Fibroblast of skin of back (primary cell): ENCODE data around the gene TTLL12.

ENCODE experiments used
- DNase-seq: peaks from one replicate; pipeline ENCODE4 v3.0.0-alpha.2; 2013

TTLL12 gene

DNA sequence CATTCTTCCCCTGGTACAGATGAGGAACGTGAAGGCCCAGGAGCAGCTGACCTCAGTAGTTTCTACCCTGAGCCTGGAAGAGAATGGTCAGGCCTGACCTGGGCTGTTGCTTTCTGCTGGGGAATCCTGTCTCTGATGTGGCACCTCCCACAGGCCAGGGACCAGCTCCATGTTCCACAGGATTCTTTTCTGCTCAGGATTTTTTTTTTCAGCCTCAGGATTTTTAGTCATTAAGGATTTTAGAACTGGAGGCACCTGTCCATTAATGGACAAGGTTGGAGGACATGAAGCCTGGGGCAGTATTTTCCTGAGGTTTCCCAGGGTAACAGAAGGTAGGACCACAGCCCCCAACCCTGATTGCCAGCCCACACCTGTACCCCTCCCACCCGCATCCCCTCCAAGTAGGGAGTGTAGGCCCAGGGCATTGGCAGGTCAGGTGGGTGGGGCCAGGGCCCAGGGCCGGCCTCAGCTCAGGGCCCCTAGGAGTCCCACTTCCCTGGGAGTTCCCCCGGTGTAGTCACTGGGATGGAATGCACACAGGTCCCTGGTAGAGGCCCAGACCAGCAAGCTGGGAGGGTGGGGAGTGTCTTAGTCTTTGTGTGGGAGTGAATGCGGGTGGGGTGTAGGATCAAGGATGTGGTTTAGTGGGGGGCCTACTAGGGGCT lies 60.3 kb downstream of the TTLL12 start:
- DNase-seq = peak; percentile 85

DNA sequence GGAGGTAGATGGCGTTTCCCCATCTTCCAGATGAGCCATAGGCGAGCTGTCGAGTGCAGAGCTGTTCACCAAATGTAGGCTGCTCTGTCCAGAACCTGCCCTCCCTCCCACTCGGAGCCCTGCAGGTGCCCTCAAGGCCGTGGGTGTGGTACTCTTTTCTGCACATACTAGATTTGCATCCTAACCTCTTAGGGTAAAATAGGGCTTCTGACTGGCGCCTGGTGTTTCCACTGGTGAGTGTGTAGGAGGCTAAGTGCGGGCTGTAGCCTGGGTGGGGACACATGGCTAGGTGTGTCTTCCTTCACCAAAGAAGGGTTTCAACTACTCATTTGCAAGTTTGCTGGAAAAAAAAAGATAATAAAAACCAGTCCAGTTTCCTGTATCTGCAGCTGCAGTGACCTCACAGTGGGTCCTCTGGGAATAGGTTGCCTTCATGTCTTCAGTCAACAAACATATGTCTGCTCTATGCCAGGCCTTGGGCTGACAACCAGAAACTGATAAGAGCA lies 67.9 kb downstream of the TTLL12 start:
- DNase-seq = no peak

DNA sequence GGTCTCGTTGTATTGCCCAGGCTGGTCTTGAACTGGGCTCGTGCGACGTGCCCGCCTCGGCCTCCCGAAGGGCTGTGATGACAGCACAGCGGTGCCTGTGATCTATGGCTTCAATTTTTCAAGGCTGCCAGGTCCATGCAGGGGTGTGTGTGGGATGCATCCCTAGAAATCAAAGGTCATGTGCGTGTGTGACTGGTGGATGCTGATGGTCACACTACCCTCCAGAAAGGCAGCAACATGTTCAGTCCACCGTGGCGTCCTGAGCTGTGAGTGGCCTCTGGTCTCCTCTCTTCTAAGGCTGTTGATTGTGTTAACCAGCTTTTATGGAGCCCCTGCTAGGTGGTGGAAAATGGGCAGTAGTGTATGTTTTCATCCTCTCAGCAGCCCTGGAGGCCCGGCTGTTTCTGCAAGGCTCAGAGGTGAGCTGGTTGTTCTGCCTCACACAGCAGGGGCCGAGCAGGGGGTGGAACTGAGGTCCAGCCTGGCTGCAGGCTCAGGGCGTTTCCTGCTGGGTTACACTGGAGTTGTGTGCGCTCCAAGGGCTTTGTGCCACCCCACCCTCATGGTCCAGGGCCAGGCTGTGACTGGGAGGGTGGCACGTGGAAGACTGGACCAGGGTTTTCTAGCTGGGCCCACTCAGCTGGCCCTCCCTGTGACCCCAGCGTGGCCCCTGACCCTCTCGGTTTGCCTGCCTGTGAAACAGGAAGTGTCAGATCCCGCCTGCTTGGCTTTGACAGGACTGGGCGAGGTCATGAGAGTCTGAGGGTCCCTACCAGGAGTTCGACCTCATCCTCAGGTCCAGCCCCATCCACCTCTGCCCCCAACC lies 68.7 kb downstream of the TTLL12 start:
- DNase-seq = no peak

DNA sequence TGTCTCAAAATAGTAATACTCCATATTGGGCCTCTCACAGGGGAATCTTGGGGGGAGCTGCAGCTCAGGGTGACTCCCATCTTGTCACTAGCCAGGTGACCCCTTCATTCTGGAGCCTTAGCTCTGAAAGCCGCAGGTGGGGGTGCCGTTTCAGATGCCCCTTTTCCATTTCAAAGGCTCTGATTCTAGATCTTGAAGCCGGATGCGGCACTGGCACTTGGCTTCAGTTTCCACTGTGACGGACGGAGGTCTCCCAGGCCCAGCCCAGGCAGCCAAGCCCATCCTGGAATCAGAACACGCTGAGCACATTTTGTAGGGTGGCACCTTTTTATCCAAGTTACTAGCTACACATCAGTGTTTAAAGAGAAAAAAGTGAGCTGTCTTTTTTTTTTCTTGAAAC lies 70.0 kb downstream of the TTLL12 start:
- DNase-seq = no peak
